22Rv1 (cell line): ENCODE data around the gene C14orf119.

Experiments
- ZFX ChIP-seq: fragments of 450-650 bp; IDR thresholded peaks from 2 replicates; pipeline ENCODE4 v1.6.1; 2017; ENCODE audit warnings: antibody characterized with exemption, borderline replicate concordance
- TF ChIP-seq, protein P1 (sequence below): fragments of 450-650 bp; IDR thresholded peaks from 2 replicates; pipeline ENCODE4 v1.5.1; 2017; ENCODE audit warnings: mild to moderate bottlenecking

DNA sequence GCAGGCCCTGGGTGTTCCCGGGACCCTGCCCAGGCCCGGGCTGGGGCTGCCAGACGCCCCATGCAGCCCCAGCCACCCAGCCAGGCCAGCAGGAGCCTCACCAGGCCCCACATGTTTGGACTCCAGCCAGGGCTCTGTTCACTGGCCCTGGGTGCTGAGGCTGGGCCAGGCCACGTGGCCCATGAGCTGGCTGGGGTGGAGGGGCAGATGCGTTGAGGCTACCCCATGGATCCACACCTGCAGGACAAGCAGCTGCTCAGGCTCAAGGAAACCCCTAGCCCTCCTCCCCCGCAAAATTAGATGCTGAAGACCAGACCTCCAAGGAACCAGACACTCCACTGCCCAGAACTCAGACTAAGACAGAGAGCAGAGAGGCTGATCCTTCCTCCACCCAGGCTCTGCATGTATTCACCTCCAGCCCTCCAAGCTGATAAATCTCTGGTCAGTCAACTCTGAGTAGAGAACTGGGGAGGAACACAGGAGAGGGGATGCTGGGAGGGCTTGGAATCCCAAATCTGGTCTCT lies 39.6 kb upstream of the C14orf119 start:
- TF ChIP-seq, protein P1, sequence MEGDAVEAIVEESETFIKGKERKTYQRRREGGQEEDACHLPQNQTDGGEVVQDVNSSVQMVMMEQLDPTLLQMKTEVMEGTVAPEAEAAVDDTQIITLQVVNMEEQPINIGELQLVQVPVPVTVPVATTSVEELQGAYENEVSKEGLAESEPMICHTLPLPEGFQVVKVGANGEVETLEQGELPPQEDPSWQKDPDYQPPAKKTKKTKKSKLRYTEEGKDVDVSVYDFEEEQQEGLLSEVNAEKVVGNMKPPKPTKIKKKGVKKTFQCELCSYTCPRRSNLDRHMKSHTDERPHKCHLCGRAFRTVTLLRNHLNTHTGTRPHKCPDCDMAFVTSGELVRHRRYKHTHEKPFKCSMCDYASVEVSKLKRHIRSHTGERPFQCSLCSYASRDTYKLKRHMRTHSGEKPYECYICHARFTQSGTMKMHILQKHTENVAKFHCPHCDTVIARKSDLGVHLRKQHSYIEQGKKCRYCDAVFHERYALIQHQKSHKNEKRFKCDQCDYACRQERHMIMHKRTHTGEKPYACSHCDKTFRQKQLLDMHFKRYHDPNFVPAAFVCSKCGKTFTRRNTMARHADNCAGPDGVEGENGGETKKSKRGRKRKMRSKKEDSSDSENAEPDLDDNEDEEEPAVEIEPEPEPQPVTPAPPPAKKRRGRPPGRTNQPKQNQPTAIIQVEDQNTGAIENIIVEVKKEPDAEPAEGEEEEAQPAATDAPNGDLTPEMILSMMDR: no peak
- TF ChIP-seq ZFX: no peak
